ENCODE measurements around the gene ITPKC. TPM values are rescaled to one million over a fixed set of nuclear protein-coding genes. Genes with fewer than 3 reads are reported as not detected.

ITPKC gene
- total RNA-seq, 1 donor from 2014 or later: 13.8 TPM

DNA sequence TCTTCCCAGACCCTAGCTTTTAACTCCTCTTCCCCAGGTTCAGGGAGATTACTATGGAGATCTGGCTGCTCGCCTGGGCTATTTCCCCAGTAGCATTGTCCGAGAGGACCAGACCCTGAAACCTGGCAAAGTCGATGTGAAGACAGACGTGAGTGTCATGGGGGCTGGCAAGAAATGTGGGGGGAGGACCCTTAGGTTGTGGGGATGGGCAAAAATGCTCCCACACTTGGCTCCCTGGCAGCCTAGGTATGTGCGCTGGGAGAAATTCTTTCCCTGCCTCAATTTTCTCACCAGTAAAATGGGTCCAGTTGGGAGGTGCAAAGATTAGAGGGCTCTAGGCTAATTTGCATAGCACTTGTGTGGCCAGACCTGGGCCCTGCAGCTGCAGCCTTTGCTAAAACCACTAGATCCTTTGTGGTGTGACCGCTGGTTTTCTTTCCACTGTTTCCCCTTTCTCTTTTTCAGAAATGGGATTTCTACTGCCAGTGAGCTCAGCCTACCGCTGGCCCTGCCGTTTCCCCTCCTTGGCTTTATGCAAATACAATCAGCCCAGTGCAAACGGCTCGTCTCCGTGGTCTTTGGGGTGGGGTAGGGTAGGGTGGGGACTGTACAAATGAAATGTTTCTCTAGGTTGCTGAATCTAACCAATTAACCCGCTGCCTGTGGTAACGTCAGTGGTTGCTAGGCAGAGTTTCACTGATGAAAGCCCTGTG lies 60.2 kb downstream of the ITPKC start:
- peaks cover 7% of the 10 kb centered on the region for H3K4me1 Mint-ChIP-seq (ENCODE audit: low read depth, unreplicated experiment)
- peak overlapping the region; percentile 93 for H3K4me3 Mint-ChIP-seq (ENCODE audit: unreplicated experiment)
- TF ChIP-seq, protein P1, sequence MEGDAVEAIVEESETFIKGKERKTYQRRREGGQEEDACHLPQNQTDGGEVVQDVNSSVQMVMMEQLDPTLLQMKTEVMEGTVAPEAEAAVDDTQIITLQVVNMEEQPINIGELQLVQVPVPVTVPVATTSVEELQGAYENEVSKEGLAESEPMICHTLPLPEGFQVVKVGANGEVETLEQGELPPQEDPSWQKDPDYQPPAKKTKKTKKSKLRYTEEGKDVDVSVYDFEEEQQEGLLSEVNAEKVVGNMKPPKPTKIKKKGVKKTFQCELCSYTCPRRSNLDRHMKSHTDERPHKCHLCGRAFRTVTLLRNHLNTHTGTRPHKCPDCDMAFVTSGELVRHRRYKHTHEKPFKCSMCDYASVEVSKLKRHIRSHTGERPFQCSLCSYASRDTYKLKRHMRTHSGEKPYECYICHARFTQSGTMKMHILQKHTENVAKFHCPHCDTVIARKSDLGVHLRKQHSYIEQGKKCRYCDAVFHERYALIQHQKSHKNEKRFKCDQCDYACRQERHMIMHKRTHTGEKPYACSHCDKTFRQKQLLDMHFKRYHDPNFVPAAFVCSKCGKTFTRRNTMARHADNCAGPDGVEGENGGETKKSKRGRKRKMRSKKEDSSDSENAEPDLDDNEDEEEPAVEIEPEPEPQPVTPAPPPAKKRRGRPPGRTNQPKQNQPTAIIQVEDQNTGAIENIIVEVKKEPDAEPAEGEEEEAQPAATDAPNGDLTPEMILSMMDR (IDR thresholded peaks at IDR 0.05; ENCODE audit: partially characterized antibody, unreplicated experiment): no peak
- H3K9me3 Mint-ChIP-seq (ENCODE audit: unreplicated experiment): peaks cover 13% of the 10 kb centered on the region
- peaks cover 4% of the 10 kb centered on the region for H3K27me3 Mint-ChIP-seq (ENCODE audit: unreplicated experiment)
- no peaks in the 10 kb centered on the region for H3K36me3 Mint-ChIP-seq (ENCODE audit: unreplicated experiment)
- peak overlapping the region; percentile 99 for H3K27ac Mint-ChIP-seq (ENCODE audit: unreplicated experiment)
- peak; percentile 88 for DNase-seq

DNA sequence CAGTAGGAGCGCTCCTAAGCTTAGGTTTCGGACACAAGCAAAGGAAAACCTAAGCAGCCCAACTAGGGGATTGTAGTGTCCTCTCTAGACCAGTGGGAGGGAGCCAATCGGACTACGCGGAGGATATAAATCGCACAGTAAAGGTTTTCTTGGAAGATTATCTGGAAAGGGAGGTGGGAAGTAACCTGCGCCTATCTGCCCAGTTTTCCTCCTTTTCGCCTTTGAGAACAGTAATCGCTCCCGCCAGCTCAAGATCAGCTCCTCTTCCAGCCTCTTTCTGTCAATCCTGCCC lies 60.7 kb downstream of the ITPKC start:
- DNase-seq: no peak
- Mint-ChIP-seq H3K4me1 (ENCODE audit: low read depth, unreplicated experiment) (peaks cover 7% of the 10 kb centered on the region), H3K27ac (ENCODE audit: unreplicated experiment) (peak overlapping the region; percentile 99), H3K9me3 (ENCODE audit: unreplicated experiment) (peaks cover 13% of the 10 kb centered on the region), H3K27me3 (ENCODE audit: unreplicated experiment) (peaks cover 4% of the 10 kb centered on the region), H3K36me3 (ENCODE audit: unreplicated experiment) (no peaks in the 10 kb centered on the region), H3K4me3 (ENCODE audit: unreplicated experiment) (peak overlapping the region; percentile 93)
- TF ChIP-seq, protein P1 (IDR thresholded peaks at IDR 0.05; ENCODE audit: partially characterized antibody, unreplicated experiment): no peak

DNA sequence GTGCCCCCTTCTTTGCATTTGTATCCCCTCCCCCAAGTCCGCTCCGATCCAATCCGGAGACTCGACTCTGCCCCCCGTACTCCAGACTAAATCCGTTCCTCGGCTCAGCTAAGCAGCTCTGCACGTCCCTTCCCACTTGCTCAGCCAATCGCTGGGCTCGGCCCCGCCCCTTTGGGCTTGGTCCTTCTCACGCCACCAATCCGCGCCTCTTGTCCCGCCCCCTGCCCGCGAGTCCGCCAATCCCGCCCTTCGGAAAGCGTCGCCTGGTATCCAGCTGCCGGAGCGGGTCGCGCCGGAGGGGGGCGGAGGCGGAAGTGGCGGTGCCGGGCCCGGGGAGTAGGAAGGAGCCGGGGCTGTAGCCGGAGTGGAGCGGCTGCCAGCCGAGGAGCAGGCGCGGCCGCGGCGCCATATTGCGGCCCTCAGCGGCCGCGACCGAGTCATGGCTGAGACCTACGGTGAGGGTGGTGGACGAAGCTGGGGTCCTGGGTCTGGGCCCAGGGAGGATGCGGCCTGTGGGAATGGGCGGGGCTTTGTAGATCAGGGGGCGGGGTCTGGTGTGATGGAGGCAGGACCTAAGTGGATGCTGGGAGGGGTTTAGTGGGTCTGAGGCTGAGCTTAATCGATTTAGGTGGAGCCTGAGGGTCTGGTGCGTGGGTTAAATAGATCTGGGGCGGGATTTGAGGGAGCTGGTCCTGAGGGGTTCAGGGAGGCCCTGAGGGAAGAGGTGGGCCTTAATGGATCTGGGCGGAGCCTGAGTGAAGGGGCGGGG lies 61.2 kb downstream of the ITPKC start, which contains the start of gene RAB4B:
RAB4B (plus strand) TSS at position 311 of the 769 bp plus-strand sequence; CDS start at position 440, 129 bp downstream.
- Mint-ChIP-seq H3K9me3 (ENCODE audit: unreplicated experiment) (peaks cover 13% of the 10 kb centered on the region), H3K4me1 (ENCODE audit: low read depth, unreplicated experiment) (peaks cover 7% of the 10 kb centered on the region), H3K36me3 (ENCODE audit: unreplicated experiment) (no peaks in the 10 kb centered on the region), H3K27ac (ENCODE audit: unreplicated experiment) (peak within 1 kb of the TSS; percentile 99), H3K27me3 (ENCODE audit: unreplicated experiment) (peaks cover 4% of the 10 kb centered on the region), H3K4me3 (ENCODE audit: unreplicated experiment) (peak within 1 kb of the TSS; percentile 93)
- TF ChIP-seq, protein P1 (IDR thresholded peaks at IDR 0.05; ENCODE audit: partially characterized antibody, unreplicated experiment): no peak
- DNase-seq: peak; percentile 100

DNA sequence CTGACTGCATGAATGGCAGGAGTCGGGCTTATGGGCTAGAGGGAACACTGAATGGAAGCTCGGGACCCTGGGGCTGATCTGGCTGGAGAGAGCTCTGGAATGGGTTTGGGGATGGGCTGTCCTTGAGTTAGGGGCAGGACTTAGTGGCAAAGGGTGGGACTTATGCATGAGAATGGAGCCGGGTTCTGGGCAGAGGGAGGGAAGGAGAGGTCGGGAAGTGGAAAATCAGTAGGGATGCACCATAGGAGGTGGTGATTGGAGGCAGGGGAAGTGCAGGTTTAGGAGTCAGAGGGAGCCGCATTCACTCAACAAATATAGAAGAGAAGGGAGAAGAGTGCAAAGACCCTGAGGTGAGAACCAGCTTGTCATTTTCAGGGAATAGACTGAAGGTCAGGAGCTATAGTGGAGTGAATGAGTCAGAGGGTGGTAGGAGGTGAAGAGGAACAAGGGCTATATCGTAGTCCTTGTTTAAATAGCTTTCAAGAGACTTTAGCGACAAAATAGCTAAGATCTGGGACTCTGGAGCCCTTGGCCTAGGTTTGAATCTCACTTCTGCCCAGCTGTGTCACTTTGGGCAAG lies 61.9 kb downstream of the ITPKC start:
- TF ChIP-seq, protein P1 (IDR thresholded peaks at IDR 0.05; ENCODE audit: partially characterized antibody, unreplicated experiment): no peak
- Mint-ChIP-seq H3K27me3 (ENCODE audit: unreplicated experiment) (peaks cover 7% of the 10 kb centered on the region), H3K27ac (ENCODE audit: unreplicated experiment) (peak overlapping the region; percentile 86), H3K4me1 (ENCODE audit: low read depth, unreplicated experiment) (peaks cover 7% of the 10 kb centered on the region), H3K9me3 (ENCODE audit: unreplicated experiment) (peaks cover 13% of the 10 kb centered on the region), H3K36me3 (ENCODE audit: unreplicated experiment) (no peaks in the 10 kb centered on the region), H3K4me3 (ENCODE audit: unreplicated experiment) (peak overlapping the region; percentile 93)
- DNase-seq: no peak
